Astrocyte of the cerebellum (primary cell): ENCODE measurements around the gene LSR.
"Not testable (repeated sequence)": the region's sequence is repeated elsewhere in the genome, so short reads cannot be mapped to it uniquely, and the experiment has no call there.

Source experiments
- DNase-seq: peaks from one replicate; pipeline ENCODE4 v3.0.0-alpha.2; 2011; ENCODE audit warnings: low read depth
- H3K4me3 ChIP-seq: 2 replicates; pipeline ENCODE4 v1.5.1; 2011; ENCODE audit warnings: mild to moderate bottlenecking, low read depth, low read length, moderate library complexity
- in situ Hi-C: cut with HindIII; loops from 2 replicates; pipeline ENCODE4 v1.10.0; 2017; ENCODE audit warnings: low sequenced_read_pairs
- TF ChIP-seq, protein P1 (sequence below): IDR thresholded peaks from 2 replicates; pipeline ENCODE4 v1.5.1; 2012; ENCODE audit warnings: low read length, low read depth, moderate library complexity, mild to moderate bottlenecking; ENCODE audit errors: missing control alignments

LSR gene

DNA sequence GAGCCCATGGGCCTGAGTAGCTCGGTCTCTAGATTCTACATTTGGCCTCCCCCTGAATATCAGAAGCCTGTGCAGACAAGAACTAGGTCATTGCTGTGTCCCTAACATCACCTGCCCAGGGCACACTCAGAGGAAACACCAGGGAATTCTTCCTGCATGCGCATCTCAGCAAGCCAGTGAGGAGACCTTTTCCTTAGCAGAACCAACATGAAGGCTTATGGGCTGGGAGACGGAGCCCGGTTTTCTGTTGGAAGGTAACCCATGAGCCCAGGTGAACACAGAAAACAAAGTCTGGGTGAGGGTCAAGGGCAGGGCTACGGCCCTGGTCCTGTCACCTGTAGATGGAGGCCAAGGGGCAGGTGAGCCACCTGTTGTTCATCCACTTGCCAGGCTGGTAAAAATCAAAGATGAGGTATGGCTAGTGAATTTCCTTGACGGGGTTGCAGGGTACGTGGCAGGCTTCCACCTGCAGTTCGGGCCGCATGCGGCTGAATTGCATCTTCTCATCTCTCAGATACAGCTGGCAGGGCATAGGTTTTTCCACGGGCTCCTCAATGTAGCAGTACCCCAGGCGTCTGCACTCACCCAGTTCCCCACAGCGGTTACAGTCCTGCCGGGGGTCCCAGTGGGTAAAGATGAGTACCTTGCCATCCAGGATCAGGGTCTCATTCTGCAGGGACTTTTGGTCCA, 16.7 kb upstream of the LSR start:
- DNase-seq: no peak
- no peak overlapping the region for H3K4me3 ChIP-seq
- in situ Hi-C loops: no loop called here
- TF ChIP-seq, protein P1, sequence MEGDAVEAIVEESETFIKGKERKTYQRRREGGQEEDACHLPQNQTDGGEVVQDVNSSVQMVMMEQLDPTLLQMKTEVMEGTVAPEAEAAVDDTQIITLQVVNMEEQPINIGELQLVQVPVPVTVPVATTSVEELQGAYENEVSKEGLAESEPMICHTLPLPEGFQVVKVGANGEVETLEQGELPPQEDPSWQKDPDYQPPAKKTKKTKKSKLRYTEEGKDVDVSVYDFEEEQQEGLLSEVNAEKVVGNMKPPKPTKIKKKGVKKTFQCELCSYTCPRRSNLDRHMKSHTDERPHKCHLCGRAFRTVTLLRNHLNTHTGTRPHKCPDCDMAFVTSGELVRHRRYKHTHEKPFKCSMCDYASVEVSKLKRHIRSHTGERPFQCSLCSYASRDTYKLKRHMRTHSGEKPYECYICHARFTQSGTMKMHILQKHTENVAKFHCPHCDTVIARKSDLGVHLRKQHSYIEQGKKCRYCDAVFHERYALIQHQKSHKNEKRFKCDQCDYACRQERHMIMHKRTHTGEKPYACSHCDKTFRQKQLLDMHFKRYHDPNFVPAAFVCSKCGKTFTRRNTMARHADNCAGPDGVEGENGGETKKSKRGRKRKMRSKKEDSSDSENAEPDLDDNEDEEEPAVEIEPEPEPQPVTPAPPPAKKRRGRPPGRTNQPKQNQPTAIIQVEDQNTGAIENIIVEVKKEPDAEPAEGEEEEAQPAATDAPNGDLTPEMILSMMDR: no peak

DNA sequence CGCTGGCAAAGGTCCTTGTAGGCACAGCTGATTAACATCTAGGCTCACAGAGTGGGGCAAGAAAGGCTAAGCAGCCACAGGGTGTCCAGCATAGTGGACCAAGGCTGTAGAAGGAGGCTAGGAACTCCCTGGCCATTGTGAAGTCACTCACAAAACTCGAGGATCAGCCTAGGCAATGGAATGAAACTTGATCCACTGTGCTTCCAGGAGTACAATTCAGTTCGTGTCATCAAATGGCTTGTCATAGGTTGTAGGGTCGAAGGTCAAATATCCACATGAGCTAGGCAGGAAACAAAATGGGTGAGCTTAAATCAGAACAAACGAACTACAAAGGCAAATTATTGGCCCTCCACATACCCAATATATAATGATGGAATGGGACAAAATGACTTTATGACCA, 15.9 kb upstream of the LSR start:
- DNase-seq: no peak
- in situ Hi-C loops: no loop called here
- TF ChIP-seq, protein P1: no peak
- no peak overlapping the region for H3K4me3 ChIP-seq

DNA sequence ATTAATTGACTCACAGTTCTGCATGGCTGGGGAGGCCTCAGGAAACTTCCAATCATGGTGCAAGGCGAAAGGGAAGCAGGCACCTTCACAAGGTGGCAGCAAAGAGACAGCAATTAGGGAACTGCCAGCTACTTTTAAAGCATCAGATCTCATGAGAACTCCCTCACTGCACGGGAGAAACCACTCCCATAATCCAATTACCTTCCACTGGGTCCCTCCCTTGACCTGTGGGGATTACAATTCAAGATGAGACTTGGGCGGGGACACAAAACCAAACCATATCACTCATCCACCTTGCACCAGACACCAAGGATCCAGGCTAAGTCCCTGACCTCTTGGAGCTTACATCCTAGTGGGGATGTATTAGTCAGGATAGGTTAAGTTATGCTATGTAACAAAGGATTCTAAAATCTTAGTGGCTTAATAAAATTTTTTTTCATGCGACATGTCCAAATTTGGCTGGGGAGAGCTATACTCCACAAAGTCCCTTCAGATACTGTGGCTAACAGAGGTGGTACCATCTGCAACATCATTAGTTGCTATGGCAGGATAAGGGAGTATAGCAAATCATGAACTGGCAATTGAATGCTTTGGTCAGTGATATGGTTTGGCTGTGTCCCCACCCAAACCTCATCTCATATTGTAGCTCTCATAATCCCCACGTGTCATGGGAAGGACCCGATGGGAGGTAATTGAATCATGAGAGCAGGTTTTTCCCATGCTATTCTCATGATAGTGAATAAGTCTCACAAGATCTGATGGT, 12.0 kb upstream of the LSR start:
- in situ Hi-C loops: no loop called here
- TF ChIP-seq, protein P1: no peak
- DNase-seq: no peak
- H3K4me3 ChIP-seq: no peak overlapping the region

DNA sequence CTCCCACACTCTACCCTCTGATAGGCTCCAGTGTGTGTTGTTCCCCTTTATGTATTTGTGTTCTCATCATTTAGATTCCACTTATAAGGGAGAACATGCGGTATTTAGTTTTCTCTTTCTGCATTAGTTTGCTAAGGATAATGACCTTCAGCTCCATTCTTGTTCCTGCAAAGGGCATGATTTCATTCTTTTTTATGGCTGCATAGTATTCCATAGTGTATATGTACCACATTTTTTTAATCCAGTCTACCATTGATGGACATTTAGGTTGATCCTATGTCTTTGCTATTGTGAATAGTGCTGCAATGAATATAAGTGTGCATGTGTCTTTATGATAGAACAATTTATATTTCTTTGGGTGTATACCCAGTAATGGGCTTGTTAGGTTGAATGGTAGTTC, 9.2 kb upstream of the LSR start:
- in situ Hi-C loops: not testable (repeated sequence)

DNA sequence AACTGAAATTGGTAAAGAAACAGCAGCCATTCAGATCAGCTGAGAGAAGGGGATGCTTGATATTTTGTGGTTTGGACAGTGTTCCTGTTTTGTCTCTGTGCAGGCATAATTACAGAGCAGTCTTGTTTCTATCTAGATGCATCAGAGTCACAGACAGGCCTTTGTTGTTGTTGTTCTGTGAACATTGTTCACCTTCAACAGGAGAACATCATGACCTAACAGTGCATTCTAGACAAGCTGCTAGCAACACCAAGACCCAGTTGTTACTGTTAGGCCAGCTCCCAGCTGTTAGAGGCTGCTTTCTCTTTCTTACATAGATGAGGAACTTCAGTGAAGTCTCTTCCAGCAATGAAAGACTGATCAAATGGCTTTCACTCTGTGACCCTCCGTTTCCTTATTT, 8.5 kb upstream of the LSR start:
- no peak for DNase-seq
- no peak overlapping the region for H3K4me3 ChIP-seq
- TF ChIP-seq, protein P1: no peak
- in situ Hi-C loops: no loop called here

More for the DNA sequence above, 9.2 kb upstream of the LSR start:
- H3K4me3 ChIP-seq, DNase-seq: not testable (repeated sequence)

DNA sequence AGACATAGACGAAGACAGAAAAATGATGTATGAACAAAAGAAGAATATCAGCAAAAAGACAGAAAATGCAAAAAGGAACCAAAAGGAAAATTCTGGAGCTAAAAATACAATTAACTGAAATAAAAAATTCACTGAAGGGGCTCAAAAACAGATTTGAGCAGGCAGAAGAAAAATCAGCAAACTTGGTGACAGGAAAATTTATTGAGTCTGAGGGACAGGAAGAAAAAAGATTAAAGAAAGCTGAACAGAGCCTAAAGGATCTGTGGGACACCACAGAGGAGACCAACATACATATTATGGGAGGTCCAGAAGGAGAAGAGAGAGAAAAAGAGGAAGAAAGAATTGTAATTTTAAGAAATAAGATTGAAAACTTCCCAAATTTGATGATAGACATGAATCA, 7.4 kb upstream of the LSR start:
- DNase-seq: no peak
- in situ Hi-C loops: no loop called here
- H3K4me3 ChIP-seq: no peak overlapping the region
- TF ChIP-seq, protein P1: no peak

DNA sequence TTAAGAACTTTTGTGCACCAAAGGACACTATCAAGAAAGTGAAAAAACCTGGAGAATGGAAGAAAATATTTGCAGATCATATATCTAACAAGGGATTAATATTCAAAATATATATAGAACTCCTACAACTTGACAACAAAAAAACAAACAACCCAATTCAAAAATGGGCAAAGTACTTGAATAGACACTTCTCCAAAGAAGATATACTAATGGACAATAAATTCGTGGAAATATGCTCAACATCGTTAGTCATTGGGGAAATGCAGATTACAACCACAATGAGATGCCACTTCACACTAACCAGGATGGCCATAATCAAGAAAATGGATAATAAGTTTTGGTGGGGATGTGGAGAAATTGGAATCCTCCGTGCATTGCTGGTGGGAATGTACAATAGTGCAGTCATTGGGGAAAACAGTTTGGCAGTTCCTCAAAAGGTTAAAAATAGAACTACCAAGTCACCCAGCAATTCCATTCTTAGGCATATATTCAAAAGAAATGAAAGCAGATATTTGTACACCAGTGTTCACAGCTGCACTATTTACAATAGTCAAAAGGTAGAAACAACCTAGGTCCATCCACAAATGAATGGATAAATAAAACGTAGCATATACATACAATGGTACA, 2.2 kb upstream of the LSR start:
- in situ Hi-C loops: no loop called here

More for the DNA sequence above, 2.2 kb upstream of the LSR start:
- no peak overlapping the region for H3K4me3 ChIP-seq
- TF ChIP-seq, protein P1: no peak
- DNase-seq: no peak
